Measurements from ENCODE around the gene PDE5A.

DNA sequence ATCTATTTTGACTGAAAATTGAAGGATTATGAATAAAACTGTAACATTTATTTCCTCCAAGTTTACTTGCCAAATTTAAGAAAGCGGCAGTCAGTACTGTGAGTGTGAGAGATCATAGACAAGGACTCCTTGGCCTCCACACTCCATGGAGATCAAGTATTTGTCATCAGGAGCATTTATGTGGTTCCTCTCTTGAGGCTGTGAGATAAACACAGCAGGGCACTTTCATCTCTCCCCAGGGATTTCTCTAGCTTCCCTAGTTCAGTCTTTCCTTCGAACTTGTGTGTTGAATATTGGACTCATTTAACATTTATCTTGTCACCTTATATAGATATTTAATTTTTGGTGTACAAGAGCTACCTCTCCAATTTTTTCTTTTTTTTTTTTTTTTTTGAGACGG is 40.8 kb downstream of the PDE5A start:
- no peak for TF ChIP-seq CTCF (IDR thresholded peaks at IDR 0.05)
- TF ChIP-seq POLR2A (IDR thresholded peaks at IDR 0.05) = no peak
